HG03575 (cell line): ENCODE data around the gene FUT4.
"Not testable (repeated sequence)": the region's sequence is repeated elsewhere in the genome, so short reads cannot be mapped to it uniquely, and the experiment has no call there.

Experiments
- ATAC-seq: cut with Tn5 transposase; IDR thresholded peaks from one replicate; pipeline ENCODE4 v1.9.1; 2021; ENCODE audit not compliant: unreplicated experiment, insufficient number of reproducible peaks, low FRiP score; ENCODE audit errors: extremely low read depth

Gene FUT4

DNA sequence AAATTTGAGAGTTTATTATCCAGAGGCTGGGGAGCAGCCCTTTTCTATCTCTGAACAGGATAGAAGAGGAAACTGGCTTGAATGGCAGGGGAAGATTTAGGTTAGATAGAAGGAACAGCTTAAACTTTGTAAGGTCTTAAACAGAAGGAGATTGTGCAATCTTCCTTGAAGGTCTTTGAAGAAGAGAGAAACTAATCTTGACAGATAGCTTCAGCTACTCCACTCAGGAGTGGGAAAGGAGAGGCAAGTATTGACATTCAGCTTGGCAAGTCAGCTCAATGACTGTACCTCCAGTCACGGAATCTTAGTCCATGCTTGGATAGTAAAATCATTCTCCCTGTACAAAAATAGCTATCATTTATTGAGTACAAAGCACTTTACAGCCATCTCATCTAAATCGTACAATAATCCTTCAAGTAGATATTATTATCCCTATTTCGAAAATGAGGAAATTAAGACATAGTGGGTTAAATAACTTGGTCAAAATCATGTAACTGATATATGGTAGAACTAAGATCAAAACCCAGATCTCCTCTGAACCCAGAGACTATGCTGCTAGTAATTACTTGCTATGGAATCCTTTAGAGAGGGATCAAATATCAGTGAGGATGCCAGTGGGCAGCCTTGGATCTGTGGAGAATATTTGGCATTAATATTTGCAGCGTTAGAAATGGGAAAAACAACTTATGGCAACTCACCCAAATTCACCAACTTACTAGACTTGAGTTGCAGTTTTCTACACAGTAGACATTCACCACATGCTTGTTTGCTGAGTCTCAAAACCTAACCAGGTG is 16.9 kb upstream of the FUT4 start:
- ATAC-seq = no peak

DNA sequence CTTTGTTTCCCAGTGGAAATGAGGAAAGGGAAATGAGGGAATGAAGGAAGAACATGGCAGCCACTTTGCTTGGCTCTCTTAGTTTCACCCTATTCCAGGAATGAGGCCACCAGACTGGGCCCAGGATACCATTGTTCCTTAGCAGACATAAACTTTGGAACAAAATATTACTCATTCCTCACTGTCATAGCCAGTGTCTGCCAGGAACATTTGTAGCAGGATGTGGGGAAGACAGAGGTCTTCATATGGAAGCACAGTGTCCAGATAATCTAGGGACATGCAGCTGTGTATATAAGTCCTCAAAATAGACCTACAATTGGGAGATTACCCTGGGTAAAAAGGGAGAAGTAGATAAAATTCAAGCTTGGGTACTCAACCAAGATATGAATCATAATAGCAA is 15.2 kb upstream of the FUT4 start:
- no peak for ATAC-seq

DNA sequence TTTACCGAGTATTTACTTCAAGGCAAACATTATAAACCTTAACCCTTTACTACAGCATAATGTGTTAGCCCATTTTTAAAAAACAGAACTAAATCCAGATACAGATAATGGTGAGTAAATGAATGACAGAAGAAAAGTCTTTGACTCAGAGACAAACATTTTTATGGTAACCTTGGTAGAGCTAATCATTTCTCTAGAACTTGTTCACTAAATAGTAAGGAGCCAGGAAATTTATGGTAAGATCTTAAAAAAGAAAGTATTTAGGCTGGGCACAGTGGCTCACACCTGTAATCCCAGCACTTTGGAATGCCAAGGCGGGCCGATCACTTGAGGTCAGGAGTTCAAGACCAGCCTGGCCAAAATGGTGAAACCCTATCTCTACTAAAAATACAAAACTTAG is 11.5 kb upstream of the FUT4 start:
- ATAC-seq = no peak

DNA sequence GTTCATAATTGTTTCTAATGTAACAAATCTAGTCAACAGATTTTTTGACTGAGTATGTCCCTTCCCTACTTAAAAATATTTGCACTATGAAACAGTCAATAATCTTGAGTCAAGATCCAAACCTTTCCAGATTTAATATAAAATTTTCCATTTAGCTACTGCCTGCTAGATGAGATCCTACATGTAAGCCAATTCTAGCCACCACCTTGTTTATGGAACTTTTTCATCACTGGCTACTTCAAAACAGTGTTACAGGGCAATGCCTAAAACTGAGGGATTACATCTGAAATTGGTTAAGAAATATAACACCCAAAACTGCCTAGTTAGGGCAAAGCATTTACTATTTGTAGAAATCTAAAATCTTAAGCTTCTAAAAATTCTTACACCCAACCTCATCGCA is 10.5 kb upstream of the FUT4 start:
- ATAC-seq = no peak

DNA sequence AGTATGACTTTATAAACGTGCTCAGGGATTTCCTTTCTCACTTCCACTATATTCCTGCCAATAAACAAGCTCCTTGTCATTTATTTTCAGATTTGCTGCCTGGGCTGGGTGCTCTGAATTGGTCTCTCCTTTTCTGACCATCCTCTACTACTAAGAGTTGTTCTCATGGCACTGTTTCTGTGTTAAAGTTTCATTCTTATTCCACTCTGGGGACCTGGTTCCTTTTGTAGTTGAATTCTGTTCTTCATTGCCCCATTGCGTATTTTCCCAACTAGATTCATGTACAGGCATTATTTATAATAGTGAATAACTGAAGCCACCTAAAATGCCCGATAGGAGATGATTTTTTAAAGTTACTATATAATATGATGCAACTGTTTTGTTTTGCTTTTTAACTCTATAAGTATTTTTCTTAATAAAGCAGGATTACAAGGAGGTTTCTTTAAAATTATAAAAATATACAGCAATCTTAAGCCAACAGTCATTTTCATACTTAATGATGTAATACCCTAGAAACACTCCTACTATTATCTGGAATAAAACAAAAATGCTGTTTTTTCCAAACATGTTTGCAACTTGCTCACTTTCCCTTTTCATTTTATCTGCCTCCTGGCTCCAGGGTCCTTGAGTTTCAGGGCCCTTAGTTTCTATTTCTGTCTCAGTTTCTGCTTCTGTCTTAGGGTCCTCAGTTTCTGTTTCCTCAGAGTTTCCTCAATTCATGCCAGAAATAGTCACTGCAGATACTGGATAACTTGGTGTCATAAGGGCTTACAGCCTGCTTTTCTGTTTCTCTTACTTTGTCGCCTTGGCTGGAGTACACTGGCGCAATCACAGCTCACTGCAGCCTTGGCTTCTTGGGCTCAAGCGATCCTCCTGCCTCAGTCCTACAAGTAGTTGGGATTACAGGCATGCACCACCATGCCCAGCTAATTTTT is 9.8 kb upstream of the FUT4 start:
- ATAC-seq = no peak

DNA sequence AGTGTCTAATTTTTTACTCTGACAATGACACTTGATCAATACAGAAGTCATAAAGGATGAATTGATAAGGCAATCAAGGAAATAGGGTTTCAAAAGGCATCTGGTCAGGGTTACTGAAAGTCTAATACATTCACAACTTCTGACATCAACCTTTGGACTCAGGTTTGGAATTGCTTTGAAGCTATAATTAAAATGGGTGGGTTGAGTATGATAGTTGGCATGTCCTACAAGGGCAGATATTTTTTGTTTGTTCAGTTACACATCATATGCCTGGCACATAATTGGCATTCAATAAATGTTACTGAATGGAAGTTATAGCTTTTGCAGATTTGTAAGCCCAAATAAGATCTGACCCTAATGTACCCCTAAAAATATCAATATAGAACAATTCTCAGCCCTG is 7.3 kb upstream of the FUT4 start:
- no peak for ATAC-seq

DNA sequence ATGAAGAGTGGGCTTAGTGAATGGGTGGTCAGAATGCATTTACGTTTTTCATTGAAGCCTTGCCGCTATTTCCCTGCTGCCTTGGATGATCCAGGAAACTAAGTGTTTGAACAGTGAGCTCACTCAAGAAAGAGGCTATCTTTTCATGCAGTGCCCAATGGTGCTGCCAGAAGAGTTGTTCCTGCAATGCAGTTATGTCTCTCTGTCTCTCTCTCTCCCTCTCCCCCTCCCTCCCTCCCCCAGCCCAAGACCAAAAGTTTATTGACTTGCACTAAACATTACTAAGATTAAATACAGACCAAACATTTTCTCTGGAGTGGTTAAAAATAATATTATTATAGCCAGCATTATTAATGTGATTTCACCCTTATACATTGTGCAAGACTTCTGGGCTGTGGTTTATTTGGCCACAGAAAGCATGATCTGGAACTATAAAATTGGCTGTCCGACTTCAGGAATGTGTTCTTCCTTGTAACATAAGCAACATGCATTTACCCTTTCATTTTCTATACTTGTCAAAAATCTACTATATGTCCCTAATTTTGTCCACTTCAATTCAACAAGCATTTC is 6.6 kb upstream of the FUT4 start:
- no peak for ATAC-seq

DNA sequence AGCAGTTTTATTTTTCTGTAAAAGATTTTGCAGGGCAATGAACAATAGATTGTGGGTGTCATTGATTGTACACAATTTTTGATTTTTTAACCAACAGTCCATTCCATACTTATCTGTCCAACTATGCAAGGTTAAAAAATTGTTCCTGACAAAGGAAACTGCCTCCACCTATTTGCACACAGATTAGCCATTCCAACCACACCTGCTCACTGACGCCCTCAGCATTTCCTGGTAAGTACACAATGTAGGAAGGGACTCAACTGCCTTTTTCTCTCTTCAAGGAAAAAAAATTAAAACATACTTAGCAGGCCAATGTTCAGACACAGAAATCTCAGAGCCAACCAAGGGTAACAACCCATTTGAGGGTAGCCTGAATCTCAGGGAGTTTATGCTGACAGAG is 4.3 kb upstream of the FUT4 start:
- ATAC-seq = no peak

DNA sequence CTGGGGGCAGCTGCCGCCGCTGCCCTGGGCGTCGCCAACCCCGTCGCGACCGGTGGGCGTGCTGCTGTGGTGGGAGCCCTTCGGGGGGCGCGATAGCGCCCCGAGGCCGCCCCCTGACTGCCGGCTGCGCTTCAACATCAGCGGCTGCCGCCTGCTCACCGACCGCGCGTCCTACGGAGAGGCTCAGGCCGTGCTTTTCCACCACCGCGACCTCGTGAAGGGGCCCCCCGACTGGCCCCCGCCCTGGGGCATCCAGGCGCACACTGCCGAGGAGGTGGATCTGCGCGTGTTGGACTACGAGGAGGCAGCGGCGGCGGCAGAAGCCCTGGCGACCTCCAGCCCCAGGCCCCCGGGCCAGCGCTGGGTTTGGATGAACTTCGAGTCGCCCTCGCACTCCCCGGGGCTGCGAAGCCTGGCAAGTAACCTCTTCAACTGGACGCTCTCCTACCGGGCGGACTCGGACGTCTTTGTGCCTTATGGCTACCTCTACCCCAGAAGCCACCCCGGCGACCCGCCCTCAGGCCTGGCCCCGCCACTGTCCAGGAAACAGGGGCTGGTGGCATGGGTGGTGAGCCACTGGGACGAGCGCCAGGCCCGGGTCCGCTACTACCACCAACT is 1.0 kb downstream of the FUT4 start:
- ATAC-seq = no peak

DNA sequence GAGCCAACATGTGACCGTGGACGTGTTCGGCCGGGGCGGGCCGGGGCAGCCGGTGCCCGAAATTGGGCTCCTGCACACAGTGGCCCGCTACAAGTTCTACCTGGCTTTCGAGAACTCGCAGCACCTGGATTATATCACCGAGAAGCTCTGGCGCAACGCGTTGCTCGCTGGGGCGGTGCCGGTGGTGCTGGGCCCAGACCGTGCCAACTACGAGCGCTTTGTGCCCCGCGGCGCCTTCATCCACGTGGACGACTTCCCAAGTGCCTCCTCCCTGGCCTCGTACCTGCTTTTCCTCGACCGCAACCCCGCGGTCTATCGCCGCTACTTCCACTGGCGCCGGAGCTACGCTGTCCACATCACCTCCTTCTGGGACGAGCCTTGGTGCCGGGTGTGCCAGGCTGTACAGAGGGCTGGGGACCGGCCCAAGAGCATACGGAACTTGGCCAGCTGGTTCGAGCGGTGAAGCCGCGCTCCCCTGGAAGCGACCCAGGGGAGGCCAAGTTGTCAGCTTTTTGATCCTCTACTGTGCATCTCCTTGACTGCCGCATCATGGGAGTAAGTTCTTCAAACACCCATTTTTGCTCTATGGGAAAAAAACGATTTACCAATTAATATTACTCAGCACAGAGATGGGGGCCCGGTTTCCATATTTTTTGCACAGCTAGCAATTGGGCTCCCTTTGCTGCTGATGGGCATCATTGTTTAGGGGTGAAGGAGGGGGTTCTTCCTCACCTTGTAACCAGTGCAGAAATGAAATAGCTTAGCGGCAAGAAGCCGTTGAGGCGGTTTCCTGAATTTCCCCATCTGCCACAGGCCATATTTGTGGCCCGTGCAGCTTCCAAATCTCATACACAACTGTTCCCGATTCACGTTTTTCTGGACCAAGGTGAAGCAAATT is 1.8 kb downstream of the FUT4 start:
- ATAC-seq = no peak

DNA sequence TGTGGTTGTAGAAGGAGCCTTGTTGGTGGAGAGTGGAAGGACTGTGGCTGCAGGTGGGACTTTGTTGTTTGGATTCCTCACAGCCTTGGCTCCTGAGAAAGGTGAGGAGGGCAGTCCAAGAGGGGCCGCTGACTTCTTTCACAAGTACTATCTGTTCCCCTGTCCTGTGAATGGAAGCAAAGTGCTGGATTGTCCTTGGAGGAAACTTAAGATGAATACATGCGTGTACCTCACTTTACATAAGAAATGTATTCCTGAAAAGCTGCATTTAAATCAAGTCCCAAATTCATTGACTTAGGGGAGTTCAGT is 2.4 kb downstream of the FUT4 start:
- ATAC-seq = no peak

DNA sequence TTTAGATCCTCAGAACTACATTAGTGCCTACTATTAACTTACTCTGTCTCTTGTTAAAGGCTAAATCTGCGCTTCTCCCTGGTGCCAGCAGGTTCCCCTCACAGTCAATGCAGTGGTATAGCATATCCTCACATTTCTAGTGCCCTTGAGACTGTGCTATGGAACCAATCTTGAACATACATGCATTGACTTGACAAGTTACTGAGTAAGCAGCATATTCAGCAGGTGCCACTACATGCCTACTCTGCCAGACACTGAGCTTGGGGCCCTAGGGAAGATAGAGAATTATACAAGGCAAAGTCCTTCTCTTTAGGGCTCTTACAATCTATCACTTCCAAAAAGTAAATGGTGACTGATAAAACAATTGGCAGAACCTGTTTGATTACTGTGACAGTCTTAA is 3.2 kb downstream of the FUT4 start:
- no peak for ATAC-seq

DNA sequence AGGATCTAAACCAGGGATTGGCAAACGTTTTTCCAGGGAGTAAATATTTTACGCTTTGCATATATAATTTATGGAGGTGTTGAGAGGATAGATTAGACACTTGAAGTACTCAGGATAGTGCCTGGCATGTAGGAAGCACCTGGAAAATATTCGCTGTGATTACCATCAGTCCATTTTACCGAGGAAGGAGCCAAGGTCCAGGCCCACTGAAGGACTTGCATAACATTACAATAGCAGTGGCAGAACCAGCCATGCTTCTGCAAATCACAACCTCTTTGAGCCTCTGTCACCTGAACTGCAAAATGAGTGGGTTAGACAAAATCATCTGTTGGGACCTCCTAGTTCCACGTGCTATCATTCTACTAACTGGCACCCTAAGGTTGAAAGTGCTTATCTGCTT is 5.4 kb downstream of the FUT4 start:
- no peak for ATAC-seq

DNA sequence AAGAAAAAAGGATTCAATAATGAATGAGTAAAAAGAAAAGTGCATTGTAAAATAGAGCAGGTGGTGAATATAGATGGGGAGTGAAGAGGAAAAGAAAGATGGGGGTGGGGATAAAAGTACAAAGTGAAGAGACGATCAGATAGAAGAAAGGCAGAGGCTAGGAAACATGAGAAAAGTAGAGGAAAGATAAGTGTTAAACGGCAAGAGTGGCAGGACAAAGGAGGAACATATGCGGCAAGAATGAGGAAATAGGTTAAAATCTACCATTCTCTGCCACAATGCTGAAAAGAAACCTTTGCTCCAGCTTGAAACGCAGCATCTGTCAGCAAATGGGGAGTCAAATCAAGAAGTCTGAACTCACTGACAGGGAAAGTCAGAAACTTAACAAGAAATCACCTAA is 6.8 kb downstream of the FUT4 start:
- ATAC-seq = no peak

DNA sequence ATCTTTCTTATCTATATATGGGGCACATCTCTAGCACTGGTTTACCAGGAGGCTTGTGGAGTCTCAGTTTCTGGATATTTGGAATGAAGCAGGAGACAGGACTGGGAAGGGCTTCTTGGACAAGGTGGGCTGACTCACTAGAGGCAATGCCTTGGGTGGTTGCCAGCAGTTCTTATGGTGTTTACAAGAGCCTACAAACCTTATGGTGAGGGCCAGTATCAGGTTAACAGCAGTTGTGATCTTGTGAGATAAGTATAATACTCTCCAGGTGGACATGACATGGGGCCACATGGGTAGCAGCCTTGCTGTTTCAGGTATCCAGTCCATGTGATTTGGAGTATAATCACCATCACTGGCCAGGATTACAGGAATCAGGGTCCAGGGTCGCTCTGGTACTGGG is 10.2 kb downstream of the FUT4 start:
- no peak for ATAC-seq

DNA sequence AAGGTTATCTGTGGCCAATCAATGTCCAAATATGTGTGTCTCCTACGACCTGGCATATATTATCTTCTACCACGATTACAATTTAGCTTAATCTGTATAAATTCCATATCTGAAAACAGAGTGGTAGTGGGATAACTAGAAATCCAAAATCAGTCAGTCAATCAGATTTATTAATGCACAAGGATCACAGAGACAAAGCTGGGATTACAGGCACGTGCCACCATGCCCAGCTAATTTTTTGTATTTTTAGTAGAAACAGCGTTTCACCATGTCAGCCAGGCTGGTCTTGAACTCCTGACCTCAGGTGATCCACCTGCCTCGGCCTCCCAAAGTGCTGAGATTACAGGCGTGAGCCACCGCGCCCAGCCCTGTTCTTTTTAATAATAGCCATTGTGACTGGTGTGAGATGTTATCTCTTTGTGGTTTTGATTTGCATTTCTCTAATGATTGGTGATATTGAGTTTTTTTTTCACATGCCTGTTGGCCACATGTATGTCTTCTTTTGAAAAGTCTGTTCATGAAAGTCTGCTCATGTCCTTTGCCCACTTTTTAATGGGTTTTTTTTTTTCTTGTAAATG is 12.1 kb downstream of the FUT4 start:
- not testable (repeated sequence) for ATAC-seq

DNA sequence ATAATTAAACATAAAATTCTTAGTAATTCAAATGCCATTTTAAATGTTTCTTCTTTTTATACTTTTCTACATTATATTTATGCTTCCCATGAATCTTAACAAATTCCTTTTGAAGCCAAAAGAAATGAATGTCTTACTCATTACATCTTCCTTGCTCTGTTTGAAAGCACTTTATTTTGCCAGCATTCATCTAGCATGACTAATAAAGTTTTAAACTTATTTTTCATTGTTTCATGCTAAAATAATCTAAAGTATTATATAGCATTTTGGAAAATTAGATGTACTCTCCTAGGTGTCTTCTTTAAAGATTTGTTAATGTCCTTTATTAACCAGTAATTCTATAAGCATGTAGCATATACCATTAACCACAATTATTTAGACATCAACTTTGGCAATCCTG is 13.7 kb downstream of the FUT4 start:
- ATAC-seq = no peak

DNA sequence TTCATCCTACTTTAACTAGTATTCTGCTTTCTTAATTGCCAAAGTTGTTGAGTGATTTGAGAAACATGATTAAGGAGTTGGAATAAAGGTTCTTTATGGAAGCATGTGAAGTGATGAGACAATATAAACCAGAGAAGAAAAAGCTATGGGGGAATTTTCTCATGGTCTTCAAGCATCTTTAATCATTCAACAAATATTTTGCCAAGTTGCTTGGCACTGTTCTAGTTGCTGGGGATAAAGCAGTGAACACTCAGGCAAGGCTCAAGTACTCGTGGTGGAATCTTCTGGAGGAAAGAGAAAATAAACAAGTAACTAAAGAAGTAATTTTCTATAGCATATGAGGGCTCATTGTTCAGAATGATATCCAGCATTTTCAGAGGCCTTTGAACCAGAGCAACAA is 14.3 kb downstream of the FUT4 start:
- no peak for ATAC-seq

DNA sequence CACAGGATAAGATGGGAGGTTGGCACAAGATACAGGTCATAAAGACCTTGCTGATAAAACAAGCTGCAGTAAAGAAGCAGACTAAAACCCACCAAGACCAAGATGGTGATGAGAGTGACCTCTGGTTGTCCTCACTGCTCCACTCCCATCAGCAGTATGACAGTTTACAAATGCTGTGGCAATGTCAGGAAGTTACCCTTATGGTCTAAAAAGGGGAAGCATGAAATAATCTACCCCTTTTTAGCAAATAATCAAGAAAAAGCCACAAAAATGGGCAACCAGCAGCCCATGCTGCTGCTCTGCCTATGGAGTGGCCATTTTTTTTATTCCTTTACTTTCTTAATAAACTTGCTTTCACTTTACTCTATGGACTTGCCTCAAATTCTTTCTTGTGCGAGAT is 14.7 kb downstream of the FUT4 start:
- no peak for ATAC-seq
